ENCODE results near the gene SH3BP4. TPM values are rescaled to one million over a fixed set of nuclear protein-coding genes. Genes with fewer than 3 reads are reported as not detected.
"Not testable (repeated sequence)": the region's sequence is repeated elsewhere in the genome, so short reads cannot be mapped to it uniquely, and the experiment has no call there.

Gene SH3BP4
- total and polyA plus RNA-seq, 8 donors: 24.1 to 35.0 (median 28.6) TPM

- peaks cover 6 to 31% of the 10 kb centered on the region in 2 donors for H3K4me1 ChIP-seq
- DNase-seq: no peak
- no peak overlapping the region for H3K4me3 ChIP-seq
- H3K27me3 ChIP-seq: no peaks in the 10 kb centered on the region
- no peaks in the 10 kb centered on the region for H3K9me3 ChIP-seq
- no peak overlapping the region for H3K27ac ChIP-seq
- H3K36me3 ChIP-seq: peaks cover 0 to 12% of the 10 kb centered on the region in 2 donors
- peak; percentile 21 to 33 for TF ChIP-seq CTCF (IDR thresholded peaks at IDR 0.05)
- intact Hi-C loops (cut with DNase I): no loop called here
- ATAC-seq: peak; percentile 82
These were observed 104.2 kb downstream of the SH3BP4 start for GRCh38 chr2:235055891-235056516.

GRCh38 chr2:235056768-235057167 is 105.0 kb downstream of the SH3BP4 start:
- ATAC-seq: no peak
- intact Hi-C loops (cut with DNase I): no loop called here
- Histone ChIP-seq H3K9me3 (no peaks in the 10 kb centered on the region), H3K27me3 (no peaks in the 10 kb centered on the region), H3K27ac (no peak overlapping the region), H3K4me1 (peaks cover 0 to 23% of the 10 kb centered on the region in 2 donors), H3K4me3 (no peak overlapping the region), H3K36me3 (peaks cover 0 to 12% of the 10 kb centered on the region in 2 donors)
- no peak for DNase-seq
- no peak for TF ChIP-seq CTCF (IDR thresholded peaks at IDR 0.05)

- Histone ChIP-seq H3K4me1 (peaks cover 0 to 20% of the 10 kb centered on the region in 2 donors), H3K36me3 (peaks cover 0 to 12% of the 10 kb centered on the region in 2 donors)
- intact Hi-C loops (cut with DNase I); H3K9me3 ChIP-seq; DNase-seq; ATAC-seq; H3K27me3 ChIP-seq; H3K27ac ChIP-seq; H3K4me3 ChIP-seq: not testable (repeated sequence)
These were observed 105.8 kb downstream of the SH3BP4 start for GRCh38 chr2:235057616-235058015.

GRCh38 chr2:235059161-235059560 is 107.3 kb downstream of the SH3BP4 start:
- ATAC-seq: no peak
- no peak for TF ChIP-seq CTCF (IDR thresholded peaks at IDR 0.05)
- peaks cover 0 to 12% of the 10 kb centered on the region in 2 donors for H3K4me1 ChIP-seq
- H3K9me3 ChIP-seq: no peaks in the 10 kb centered on the region
- peaks cover 0 to under 1% of the 10 kb centered on the region in 2 donors for H3K36me3 ChIP-seq
- H3K27ac ChIP-seq: no peak overlapping the region
- H3K4me3 ChIP-seq: no peak overlapping the region
- intact Hi-C loops (cut with DNase I): no loop called here
- no peaks in the 10 kb centered on the region for H3K27me3 ChIP-seq
- no peak for DNase-seq

- Histone ChIP-seq H3K27me3 (no peaks in the 10 kb centered on the region), H3K4me3 (no peak overlapping the region), H3K4me1 (no peaks in the 10 kb centered on the region), H3K27ac (no peak overlapping the region), H3K36me3 (no peaks in the 10 kb centered on the region), H3K9me3 (no peaks in the 10 kb centered on the region)
- ATAC-seq (no peak), DNase-seq (no peak)
- intact Hi-C loops (cut with DNase I): no loop called here
- TF ChIP-seq CTCF (IDR thresholded peaks at IDR 0.05): no peak
These were observed 109.8 kb downstream of the SH3BP4 start for GRCh38 chr2:235061656-235062055.

- DNase-seq (peak in 1 of 4 donors; percentile 77), ATAC-seq (no peak)
- H3K27ac ChIP-seq: no peak overlapping the region
- H3K4me3 ChIP-seq: no peak overlapping the region
- TF ChIP-seq CTCF (IDR thresholded peaks at IDR 0.05): no peak
- H3K27me3 ChIP-seq: no peaks in the 10 kb centered on the region
- H3K9me3 ChIP-seq: no peaks in the 10 kb centered on the region
- intact Hi-C loops (cut with DNase I): no loop called here
- no peaks in the 10 kb centered on the region for H3K4me1 ChIP-seq
- no peaks in the 10 kb centered on the region for H3K36me3 ChIP-seq
These were observed 111.7 kb downstream of the SH3BP4 start for GRCh38 chr2:235063471-235063961.
